Bronchial epithelial cell (primary cell): ENCODE results near the gene SMTNL2. TPM values are rescaled to one million over a fixed set of nuclear protein-coding genes. Genes with fewer than 3 reads are reported as not detected.

Source experiments
- DNase-seq: peaks from one replicate; pipeline ENCODE4 v3.0.0-alpha.2; 2010; ENCODE audit warnings: low read depth
- FAIRE-seq: peaks from 2 replicates; lab custom pipeline; 2011; peaks lifted over from hg19 to GRCh38; lab: Jason Lieb, UNC
- H3K27me3 ChIP-seq: 2 replicates; pipeline ENCODE4 v1.5.1; 2011; ENCODE audit warnings: low read length; ENCODE audit not compliant: control insufficient read depth, insufficient read depth
- H3K36me3 ChIP-seq: 2 replicates; pipeline ENCODE4 v1.5.1; 2011; ENCODE audit warnings: low read length; ENCODE audit not compliant: control insufficient read depth, insufficient read depth
- H3K4me3 ChIP-seq: 2 replicates; pipeline ENCODE4 v1.5.1; 2011; ENCODE audit warnings: mild to moderate bottlenecking, low read depth, low read length, control low read depth
- total RNA-seq: library from RNA; depleted of rRNA; stranded (reverse); fragments of >200 nt; gene quantifications from 2 replicates; pipeline ENCODE4 v1.2.1, GENCODE V29; 2014
- TF ChIP-seq, protein P1 (sequence below): IDR thresholded peaks from 2 replicates; pipeline ENCODE4 v1.5.1; 2011; ENCODE audit warnings: mild to moderate bottlenecking, moderate library complexity, low read length, control low read depth, inconsistent platforms; ENCODE audit not compliant: insufficient read depth, severe bottlenecking

SMTNL2 gene
- total RNA-seq, 1 donor from 2014 or later = not detected

GRCh38 chr17:4626734-4627256 is 42.5 kb downstream of the SMTNL2 start:
- peaks cover 1% of the 10 kb centered on the region for H3K27me3 ChIP-seq
- H3K4me3 ChIP-seq = no peak overlapping the region
- H3K36me3 ChIP-seq = no peaks in the 10 kb centered on the region
- FAIRE-seq (no peak), DNase-seq (no peak)
- TF ChIP-seq, protein P1, sequence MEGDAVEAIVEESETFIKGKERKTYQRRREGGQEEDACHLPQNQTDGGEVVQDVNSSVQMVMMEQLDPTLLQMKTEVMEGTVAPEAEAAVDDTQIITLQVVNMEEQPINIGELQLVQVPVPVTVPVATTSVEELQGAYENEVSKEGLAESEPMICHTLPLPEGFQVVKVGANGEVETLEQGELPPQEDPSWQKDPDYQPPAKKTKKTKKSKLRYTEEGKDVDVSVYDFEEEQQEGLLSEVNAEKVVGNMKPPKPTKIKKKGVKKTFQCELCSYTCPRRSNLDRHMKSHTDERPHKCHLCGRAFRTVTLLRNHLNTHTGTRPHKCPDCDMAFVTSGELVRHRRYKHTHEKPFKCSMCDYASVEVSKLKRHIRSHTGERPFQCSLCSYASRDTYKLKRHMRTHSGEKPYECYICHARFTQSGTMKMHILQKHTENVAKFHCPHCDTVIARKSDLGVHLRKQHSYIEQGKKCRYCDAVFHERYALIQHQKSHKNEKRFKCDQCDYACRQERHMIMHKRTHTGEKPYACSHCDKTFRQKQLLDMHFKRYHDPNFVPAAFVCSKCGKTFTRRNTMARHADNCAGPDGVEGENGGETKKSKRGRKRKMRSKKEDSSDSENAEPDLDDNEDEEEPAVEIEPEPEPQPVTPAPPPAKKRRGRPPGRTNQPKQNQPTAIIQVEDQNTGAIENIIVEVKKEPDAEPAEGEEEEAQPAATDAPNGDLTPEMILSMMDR = no peak

DNA sequence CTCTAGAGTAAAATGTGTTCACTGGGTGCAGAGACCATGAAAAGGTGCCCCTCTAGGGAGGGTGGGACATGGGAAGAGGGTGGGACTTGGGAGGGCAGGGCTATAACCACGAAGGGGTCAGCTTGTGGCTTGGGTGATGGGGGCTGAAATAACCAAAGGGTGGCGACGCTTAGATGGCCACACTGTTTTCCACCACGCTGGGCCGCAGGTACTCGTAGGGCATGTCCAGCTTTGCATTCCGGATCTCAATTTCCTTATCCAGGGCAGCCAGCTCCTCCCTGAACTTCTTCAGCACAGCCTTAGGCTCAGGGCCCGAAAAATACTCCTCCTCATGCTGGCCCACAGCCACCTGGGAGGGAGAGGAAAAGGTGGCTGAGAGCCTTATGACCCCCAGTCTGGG is 47.1 kb downstream of the SMTNL2 start:
- peaks cover 6% of the 10 kb centered on the region for H3K27me3 ChIP-seq
- FAIRE-seq = no peak
- DNase-seq = no peak
- H3K4me3 ChIP-seq = no peak overlapping the region
- no peaks in the 10 kb centered on the region for H3K36me3 ChIP-seq
- TF ChIP-seq, protein P1 = no peak

DNA sequence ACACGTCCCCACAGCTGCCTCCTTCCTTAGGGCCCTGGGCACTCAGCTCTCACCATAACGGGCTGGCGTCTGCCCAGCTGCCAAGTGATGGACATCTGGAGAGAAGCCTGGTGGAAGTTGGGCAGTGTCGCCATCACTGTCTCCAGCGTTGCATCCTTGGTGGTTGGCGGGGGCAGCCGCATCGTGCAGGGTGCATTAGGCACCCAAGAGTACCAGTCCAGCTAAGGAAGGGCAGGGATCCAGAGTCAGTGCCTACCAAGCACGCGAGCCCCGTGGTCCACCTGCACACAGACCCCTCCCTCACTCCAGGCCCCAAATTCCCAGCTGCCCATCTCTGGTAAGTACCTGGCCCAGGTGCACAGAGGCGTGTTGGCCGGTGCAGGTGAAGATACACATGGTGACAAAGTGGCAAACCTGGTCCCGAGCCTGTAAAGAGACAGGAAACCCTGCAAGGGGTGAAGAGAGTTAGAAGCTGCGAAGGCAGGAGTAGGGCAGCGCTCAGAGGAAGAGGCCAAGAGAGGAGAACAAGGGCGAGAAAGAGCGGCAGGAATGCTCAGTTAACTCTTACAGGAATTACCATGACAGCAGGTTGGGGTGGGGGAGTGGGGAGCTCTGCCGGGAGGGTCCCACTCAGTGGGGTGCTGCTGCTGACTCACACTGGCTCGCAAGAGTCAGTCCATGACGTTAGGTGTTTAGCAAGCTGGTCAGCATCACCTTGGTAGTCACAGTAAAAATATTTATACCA is 47.7 kb downstream of the SMTNL2 start:
- FAIRE-seq (no peak), DNase-seq (peak; percentile 5)
- no peaks in the 10 kb centered on the region for H3K36me3 ChIP-seq
- peaks cover 9% of the 10 kb centered on the region for H3K27me3 ChIP-seq
- TF ChIP-seq, protein P1 = no peak
- H3K4me3 ChIP-seq = no peak overlapping the region

DNA sequence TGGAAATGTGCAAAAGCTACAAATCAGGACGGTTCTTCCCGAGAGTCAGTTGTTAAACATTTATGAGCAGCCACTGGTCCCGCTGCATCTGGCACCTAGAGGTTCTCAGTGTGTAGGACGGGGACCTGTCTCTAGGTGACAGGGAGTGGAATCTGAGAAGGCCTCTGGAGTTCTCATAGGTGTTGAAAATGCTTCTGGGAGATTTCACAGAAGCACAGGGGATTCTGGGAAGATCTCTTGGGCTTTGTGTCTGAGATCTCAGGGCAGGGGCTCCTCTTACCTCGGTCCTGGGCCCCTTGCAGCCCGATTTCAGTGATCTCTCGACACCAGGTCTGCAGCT is 48.2 kb downstream of the SMTNL2 start:
- H3K36me3 ChIP-seq = no peaks in the 10 kb centered on the region
- FAIRE-seq (no peak), DNase-seq (no peak)
- TF ChIP-seq, protein P1 = no peak
- no peak overlapping the region for H3K4me3 ChIP-seq
- H3K27me3 ChIP-seq = peaks cover 12% of the 10 kb centered on the region

GRCh38 chr17:4633643-4634042 is 49.3 kb downstream of the SMTNL2 start:
- no peak for DNase-seq
- Histone ChIP-seq H3K4me3 (no peak overlapping the region), H3K27me3 (peaks cover 14% of the 10 kb centered on the region), H3K36me3 (no peaks in the 10 kb centered on the region)
- FAIRE-seq = no peak
- TF ChIP-seq, protein P1 = no peak
